T47D (cell line): ENCODE results near the gene TLCD1.
"Not testable (repeated sequence)": the region's sequence is repeated elsewhere in the genome, so short reads cannot be mapped to it uniquely, and the experiment has no call there.

Source experiments
- DNase-seq, 2 experiments: peaks; one replicate each; pipeline versions ENCODE4 v3.0.0 to v3.0.0-alpha.2; 2011 to 2012; ENCODE audit warnings: low read depth in 1 of 2, low spot score in 1 of 2
- JUND ChIP-seq: IDR thresholded peaks from 2 replicates; pipeline ENCODE4 v1.6.1; 2012; ENCODE audit warnings: low read depth
- in situ Hi-C: cut with HindIII; loops from 2 replicates; pipeline ENCODE4 v1.10.0; 2016; ENCODE audit warnings: low sequenced_read_pairs, low pct_unique_long_range_greater_than_20kb

TLCD1 gene

GRCh38 chr17:28734712-28735241 is 8.7 kb upstream of the TLCD1 start:
- in situ Hi-C loops = no loop called here
- no peak for TF ChIP-seq JUND
- DNase-seq = no peak

DNA sequence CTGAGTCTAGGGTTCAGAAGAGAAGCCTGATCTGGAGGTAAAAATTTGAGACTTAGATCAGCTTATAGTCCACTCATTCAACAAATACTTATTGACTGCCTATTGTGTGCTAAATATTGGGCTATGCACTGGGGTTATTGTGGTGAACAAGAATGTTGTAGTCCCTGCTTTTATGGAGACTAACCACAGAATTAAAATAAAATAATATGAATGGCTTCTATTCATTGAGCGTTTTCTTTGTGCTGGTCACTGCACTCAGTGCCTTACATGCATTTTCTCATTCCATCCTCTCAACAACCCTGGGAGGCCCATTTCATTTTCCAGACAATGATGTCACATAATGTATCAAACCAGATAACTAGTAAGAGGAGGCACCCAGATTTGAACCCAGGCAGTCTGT is 7.3 kb upstream of the TLCD1 start:
- in situ Hi-C loops = no loop called here

GRCh38 chr17:28729950-28730330 is 3.9 kb upstream of the TLCD1 start:
- in situ Hi-C loops = no loop called here
- DNase-seq = no peak
- TF ChIP-seq JUND = no peak

More for the DNA sequence above, 7.3 kb upstream of the TLCD1 start:
- DNase-seq = no peak
- no peak for TF ChIP-seq JUND

DNA sequence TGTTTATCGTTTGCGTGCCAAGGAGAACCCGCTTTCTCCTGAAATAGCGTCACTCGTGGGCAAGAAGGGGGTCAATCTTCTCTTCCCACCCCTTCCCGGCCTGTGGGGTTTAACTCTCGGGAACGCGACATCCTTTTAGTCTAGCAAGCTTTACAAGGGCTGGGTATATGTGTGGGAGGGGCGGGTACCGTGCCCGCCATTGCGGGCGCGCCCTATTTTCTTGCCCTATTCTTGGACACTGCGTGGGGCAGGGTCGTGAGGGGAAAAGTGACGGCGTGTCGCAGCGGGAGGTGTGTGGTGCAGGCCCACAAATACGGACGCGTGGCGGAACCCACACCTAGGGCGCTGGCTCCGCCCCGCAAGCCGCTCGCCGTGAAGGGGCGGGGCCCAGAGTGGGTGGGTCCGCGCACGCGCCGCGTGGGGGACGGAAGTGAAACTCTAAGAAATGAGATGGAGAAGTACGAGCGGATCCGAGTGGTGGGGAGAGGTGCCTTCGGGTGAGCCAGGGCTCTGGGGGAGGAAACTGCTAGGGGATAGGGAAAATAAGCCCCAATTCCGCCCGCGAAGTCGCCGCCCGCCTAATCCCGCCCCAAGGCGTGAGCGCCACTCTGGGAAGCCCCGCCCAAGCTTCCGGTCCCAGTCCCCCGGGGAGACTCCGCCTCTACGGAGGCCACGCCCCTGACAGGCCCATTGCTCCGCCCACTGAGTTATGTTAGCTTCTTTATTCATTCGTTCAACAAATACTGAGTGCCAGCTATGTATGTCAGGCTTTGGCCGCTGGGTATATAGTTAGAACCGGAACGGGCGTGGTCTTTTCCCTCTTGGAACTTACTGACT is 2.5 kb upstream of the TLCD1 start, which contains the start of gene NEK8:
Gene NEK8 (plus strand): TSS at position 425 of the 837 bp plus-strand sequence. CDS start 26 bp downstream, at position 451.
- TF ChIP-seq JUND = no peak
- in situ Hi-C loops = no loop called here
- DNase-seq = peak; percentile 82 to 100

DNA sequence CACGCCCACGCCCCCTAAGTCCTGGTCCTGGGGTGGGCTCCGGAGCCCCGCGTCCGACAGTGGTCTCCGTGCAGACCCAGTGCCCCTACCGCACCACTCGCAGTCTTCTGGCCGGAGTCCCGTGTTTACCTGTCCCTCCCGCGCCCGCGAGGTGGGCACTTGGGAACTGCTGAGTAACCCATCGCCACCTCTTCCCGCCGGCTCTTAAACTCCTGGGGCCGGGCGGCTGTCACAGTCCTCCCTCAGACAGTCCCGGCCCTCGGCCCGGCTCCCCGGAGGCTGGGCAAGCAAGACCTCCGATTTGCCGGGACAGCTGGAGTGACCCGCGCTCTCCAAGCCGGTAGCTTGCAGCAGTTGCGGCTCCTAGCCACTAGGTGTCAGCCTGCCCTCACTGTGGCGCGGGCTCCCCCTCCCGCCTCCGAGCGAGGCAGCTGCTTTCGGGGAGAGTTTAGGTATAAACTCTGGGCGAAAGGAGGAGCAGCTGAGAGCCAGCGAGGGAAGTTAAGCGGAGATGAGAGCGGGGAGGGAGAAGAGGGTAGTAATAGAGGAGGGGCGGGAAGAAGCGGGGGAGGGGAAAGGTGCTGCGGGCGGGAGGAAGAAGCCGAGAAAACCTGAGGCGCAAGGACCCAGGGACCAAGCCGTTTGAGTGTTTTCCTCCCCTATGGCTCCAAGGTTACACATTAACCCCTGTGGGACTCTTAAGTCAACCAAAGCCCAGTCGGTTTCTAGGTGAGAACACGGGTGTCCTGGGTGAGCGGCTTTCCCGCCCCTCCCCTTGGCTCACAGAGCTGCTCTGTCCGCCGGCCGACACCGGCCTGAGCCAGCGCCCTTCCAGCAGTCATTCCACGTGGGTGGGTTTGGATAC is 826 bp upstream of the TLCD1 start:
- TF ChIP-seq JUND = no peak
- in situ Hi-C loops = no loop called here
- DNase-seq = peak; percentile 91 to 99

DNA sequence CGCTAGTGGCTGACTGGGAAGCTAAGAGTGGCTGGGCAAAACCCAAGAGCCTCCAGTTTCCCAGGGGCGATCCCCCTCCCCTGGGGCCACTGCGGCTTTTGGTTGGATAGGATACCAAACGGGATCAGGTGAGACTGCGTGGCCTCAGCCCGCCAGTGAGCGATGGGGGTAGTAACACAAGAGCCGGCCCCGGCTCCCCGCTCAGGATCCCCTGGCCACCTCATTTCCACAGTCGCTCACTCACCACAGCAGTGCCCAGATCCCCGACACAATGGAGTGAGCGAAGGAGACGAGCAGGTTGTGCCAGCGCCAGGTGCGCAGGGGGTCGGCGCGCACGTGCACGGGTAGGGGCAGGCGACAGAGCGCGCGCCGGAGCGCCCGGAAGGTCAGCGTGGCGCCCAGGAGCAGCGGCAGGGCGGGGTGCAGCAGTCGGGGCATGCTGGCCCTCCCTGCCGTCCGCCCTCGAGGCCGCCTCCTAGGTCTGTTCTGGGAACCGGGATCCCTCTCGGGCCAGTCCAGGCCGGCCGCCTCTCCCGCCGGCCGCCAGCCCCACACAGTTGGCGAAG is 290 bp downstream of the TLCD1 start:
- in situ Hi-C loops = no loop called here
- peak in 1 of 2 experiments; percentile 88 for DNase-seq

DNA sequence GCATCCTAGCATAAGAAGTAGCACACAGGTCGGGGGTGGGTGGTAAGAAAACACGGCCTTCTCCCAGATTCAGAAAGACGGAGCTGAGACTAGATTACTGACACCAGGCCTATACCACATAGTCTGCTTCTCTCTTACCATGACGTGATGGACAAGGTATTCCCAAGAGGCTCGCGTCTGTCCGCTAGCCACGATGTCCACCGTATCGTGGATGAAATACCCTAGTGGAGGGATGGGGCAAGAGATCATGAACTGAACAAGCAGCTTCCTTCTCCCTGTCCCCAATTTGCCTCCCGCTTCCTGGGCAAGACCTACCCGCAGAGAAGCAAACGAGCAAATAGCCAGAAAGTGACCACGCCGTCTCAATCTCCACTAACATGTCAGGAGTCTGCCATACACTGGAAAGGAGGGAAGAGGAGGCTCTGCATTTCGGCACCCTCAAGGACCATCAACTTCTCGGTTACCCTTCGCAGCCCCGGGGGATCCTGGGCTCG is 820 bp downstream of the TLCD1 start:
- peak in 1 of 2 experiments; percentile 77 for DNase-seq
- in situ Hi-C loops = no loop called here
- TF ChIP-seq JUND = no peak

More for the DNA sequence above, 290 bp downstream of the TLCD1 start:
- TF ChIP-seq JUND = no peak

DNA sequence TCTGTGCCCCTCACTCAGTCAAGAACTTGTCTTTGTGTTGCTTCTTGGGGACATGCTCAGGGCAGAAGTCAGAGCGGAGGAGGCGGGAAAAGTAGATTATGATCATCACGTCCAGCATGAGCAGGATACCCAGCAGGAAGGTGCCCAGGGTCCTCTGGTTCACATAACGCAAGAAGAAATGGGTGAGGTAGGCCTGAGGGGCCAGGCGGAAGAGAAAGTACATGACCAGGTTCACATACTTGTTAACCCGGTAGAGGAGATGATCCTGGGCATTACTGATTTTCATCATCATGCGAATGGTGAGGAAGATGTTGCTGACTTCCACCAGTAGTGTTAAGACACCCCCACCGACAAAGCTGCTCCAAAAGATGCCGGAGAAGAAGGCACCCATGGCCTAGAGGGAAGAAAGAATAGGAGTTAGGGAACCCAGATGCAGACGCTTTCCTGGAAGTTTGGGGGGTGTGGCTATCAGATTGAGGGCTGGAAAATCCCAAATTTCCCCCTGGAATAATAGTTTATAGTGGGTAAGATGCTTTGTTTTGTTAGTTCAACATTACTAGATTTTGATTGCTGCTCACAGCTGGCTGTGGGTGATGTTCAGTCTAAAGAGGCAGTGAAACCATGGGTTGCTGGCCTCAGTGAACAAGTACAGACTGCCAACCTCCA is 1.4 kb downstream of the TLCD1 start:
- in situ Hi-C loops = no loop called here
- no peak for TF ChIP-seq JUND
- DNase-seq = peak in 1 of 2 experiments; percentile 56

DNA sequence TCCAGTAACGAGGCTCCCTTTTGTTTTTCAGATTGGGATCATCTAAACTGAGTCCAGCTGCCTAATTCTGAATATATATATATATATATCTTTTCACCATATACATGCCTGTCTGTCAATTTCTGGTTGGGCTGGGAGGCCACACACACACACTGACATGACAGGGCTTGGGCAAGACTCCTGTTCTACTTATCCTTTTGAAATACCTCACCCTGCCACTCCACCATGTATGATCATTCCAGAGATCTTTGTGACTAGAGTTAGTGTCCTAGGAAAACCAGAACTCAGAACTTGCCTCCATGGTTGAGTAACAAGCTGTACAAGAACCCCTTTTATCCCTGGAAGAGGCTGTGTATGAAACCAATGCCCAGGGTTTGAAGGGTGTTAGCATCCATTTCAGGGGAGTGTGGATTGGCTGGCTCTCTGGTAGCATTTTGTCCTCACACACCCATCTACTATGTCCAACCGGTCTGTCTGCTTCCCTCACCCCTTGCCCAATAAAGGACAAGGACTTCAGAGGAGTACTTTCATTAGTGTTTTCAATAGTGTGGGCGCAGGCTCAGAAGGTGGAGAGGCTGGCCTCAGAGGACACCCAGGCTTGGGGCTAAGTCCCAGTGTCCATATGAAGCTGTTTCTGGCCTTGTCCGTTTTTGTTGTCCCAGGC is 2.1 kb downstream of the TLCD1 start:
- in situ Hi-C loops = not testable (repeated sequence)
- peak in 1 of 2 experiments; percentile 82 for DNase-seq

DNA sequence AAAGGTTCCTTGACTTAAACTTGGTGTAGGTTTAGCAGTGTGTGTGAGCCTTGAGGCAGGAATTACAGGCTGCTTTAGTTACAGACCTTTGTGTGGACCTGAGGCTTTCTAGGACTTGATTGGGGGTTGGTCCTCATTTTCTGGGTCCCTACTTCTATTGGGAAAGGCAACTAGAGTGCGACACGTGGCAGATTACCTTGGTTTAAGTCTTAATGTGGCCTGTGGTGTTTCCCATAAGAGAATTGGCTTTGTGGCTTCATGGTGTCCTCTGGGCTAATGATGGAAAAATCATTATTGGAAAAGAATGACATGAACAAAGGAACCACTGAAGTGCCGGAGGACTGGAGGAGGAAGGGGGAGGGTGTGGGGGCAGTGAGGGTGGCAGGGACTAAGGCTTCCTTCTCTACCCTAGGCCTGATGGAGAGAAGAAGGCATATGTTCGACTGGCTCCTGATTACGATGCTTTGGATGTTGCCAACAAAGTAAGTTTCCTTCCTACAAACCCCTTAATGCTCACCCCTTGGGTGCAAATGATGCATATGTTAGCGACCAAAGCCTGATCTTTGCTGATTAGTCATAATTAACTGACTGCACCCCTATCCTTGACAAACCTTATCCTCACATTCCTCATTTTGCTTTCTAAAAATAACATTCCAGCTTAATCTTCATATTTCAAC is 2.7 kb downstream of the TLCD1 start:
- DNase-seq = no peak
- in situ Hi-C loops = no loop called here
- no peak for TF ChIP-seq JUND
